Activated naive CD4-positive, alpha-beta T cell treated with anti-CD3 and anti-CD28 coated beads for 36 hours (primary cell): ENCODE results near the gene PPP1R12C. TPM values are rescaled to one million over a fixed set of nuclear protein-coding genes. Genes with fewer than 3 reads are reported as not detected.

ENCODE experiments used
- CTCF ChIA-PET: fragments of 350-600 bp; sonication (Branson Sonifier 250); formaldehyde crosslinking; loops from one replicate; lab custom pipeline; 2021; ENCODE audit warnings: antibody characterized with exemption; lab: Charles Lee
- DNase-seq: peaks from one replicate; pipeline ENCODE4 v3.0.0-alpha.2; 2020
- H3K27ac Mint-ChIP-seq: one replicate; pipeline ENCODE4 v1.8.0; 2021; ENCODE audit warnings: mild to moderate bottlenecking, mixed read lengths
- H3K27me3 Mint-ChIP-seq: one replicate; pipeline ENCODE4 v1.8.0; 2021; ENCODE audit warnings: low read depth, mixed read lengths
- H3K36me3 Mint-ChIP-seq: one replicate; pipeline ENCODE4 v1.8.0; 2021; ENCODE audit warnings: low read depth, mixed read lengths
- H3K4me1 Mint-ChIP-seq: one replicate; pipeline ENCODE4 v1.8.0; 2021; ENCODE audit warnings: low read depth, mixed read lengths
- H3K4me3 Mint-ChIP-seq: one replicate; pipeline ENCODE4 v1.8.0; 2021; ENCODE audit warnings: mild to moderate bottlenecking, moderate library complexity, mixed read lengths
- H3K9me3 Mint-ChIP-seq: one replicate; pipeline ENCODE4 v1.8.0; 2021; ENCODE audit warnings: mixed read lengths
- intact Hi-C: fragments of 100-400 bp; cut with micrococcal nuclease; formaldehyde crosslinking; loops from one replicate; pipeline ENCODE4 v1.15.1; 2023
- total RNA-seq, 2 experiments: library from RNA; stranded (reverse); gene quantifications; one replicate each; pipeline ENCODE4 v1.2.3, GENCODE V29; 2021

PPP1R12C gene
- total RNA-seq, 2 experiments from 2014 or later, result 41.2 to 42.1 TPM

- Mint-ChIP-seq H3K27me3 (no peaks in the 10 kb centered on the region), H3K4me3 (no peak overlapping the region), H3K36me3 (peaks cover 25% of the 10 kb centered on the region), H3K4me1 (peaks cover 20% of the 10 kb centered on the region), H3K9me3 (no peaks in the 10 kb centered on the region), H3K27ac (no peak overlapping the region)
- intact Hi-C loops, result no loop called here
- DNase-seq, result no peak
- CTCF ChIA-PET, result no interaction called here
Measured at GRCh38 chr19:55058781-55059610, 58.4 kb downstream of the PPP1R12C start.

- no peaks in the 10 kb centered on the region for H3K9me3 Mint-ChIP-seq
- no peak overlapping the region for H3K4me3 Mint-ChIP-seq
- H3K36me3 Mint-ChIP-seq, result peaks cover 32% of the 10 kb centered on the region
- intact Hi-C loops, result no loop called here
- CTCF ChIA-PET, result interaction anchor here (0.7 kb wide), 1 partner anchor 1063 kb away, joined by 4 read pairs; no protein-coding TSS in a partner anchor
- no peak for DNase-seq
- no peak overlapping the region for H3K27ac Mint-ChIP-seq
- H3K4me1 Mint-ChIP-seq, result peaks cover 15% of the 10 kb centered on the region
- no peaks in the 10 kb centered on the region for H3K27me3 Mint-ChIP-seq
Measured at GRCh38 chr19:55056827-55057226, 60.6 kb downstream of the PPP1R12C start.

DNA sequence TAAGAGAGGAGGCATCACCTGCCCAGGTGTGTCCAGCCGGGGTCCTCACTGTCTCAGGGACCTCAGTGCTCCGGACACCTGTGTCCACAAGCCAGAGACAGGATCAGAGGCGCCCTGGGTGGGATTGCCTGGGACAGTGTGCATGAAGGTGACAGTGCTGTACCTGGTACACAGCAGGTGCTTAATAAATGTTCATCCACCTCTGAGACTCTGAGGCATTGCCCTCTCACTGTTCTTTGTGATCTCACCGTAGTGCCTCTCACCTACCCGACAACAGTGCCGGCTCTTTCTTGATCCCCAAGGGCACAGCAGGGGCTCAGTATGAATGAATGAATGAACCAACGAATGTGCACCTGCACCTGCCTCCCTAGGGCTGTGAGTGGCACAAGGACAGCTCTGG, 63.7 kb downstream of the PPP1R12C start:
- Mint-ChIP-seq H3K36me3 (peaks cover 35% of the 10 kb centered on the region), H3K4me1 (peaks cover 2% of the 10 kb centered on the region), H3K27me3 (no peaks in the 10 kb centered on the region), H3K4me3 (no peak overlapping the region), H3K27ac (no peak overlapping the region), H3K9me3 (no peaks in the 10 kb centered on the region)
- no peak for DNase-seq
- CTCF ChIA-PET, result interaction anchor here (0.6 kb wide), 1 partner anchor 657 kb away, joined by 3 read pairs; no protein-coding TSS in a partner anchor
- intact Hi-C loops, result no loop called here

DNA sequence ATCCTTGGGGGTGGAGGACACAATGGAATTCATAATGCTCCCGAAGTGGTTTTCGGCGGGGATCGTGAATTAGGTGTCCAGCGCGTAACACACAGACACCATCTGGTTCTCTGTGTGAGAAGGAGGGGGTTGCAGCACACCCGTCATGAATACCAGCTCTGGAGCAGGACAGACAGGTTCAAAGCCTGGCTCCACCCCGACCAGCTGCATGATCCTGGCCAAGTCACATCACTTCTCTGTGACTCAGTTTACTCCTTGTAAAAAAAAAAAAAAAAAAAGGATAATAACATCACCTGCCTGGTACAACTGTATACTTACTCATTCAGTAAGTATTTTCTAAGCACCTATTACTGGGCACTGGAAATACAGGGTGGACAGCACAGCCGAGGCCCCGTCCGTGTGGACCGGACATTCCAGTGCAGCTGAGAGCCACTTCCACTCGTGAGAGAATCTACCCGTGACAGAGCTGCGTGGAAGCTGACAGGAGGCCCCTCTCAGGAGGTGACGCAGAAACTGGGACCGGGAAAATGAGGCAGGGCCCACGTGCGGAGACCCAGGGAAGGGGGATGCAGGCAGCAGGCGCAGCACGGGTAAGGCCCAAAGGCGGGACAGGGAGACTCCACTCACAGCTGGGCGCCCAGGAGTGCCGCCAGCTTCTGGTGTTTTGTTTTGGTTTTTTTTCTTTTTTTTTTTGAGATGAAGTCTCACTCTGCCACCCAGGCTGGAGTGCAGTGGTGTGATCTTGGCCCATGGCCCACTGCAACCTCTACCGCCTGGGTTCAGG, 66.5 kb downstream of the PPP1R12C start:
- no peaks in the 10 kb centered on the region for H3K27me3 Mint-ChIP-seq
- no peak overlapping the region for H3K27ac Mint-ChIP-seq
- H3K4me3 Mint-ChIP-seq, result no peak overlapping the region
- intact Hi-C loops, result no loop called here
- no peak for DNase-seq
- peaks cover 2% of the 10 kb centered on the region for H3K4me1 Mint-ChIP-seq
- CTCF ChIA-PET, result no interaction called here
- peaks cover 33% of the 10 kb centered on the region for H3K36me3 Mint-ChIP-seq
- no peaks in the 10 kb centered on the region for H3K9me3 Mint-ChIP-seq

DNA sequence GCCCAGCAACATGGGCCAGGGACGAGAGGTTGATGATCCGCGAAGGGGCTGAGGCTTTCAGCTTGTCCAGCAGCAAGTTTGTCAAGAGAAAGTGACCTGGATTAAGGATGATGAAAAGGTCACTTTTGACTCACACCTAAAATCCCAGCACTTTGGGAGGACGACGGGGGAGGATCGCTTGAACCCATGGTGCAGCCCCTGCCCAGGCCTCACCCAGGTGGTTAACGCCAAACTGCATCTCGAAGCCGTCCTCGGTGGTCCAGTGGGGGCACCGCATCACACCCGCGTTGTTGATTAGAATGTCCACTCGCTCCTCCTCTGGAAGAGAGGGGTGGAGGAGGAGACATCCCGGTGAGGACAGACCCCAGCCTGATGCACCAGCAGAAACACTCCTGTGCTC, 69.0 kb downstream of the PPP1R12C start:
- no peak for DNase-seq
- no peak overlapping the region for H3K4me3 Mint-ChIP-seq
- intact Hi-C loops, result no loop called here
- CTCF ChIA-PET, result no interaction called here
- H3K27me3 Mint-ChIP-seq, result no peaks in the 10 kb centered on the region
- H3K9me3 Mint-ChIP-seq, result no peaks in the 10 kb centered on the region
- H3K4me1 Mint-ChIP-seq, result no peaks in the 10 kb centered on the region
- H3K36me3 Mint-ChIP-seq, result peaks cover 31% of the 10 kb centered on the region
- no peak overlapping the region for H3K27ac Mint-ChIP-seq

GRCh38 chr19:55047951-55048350, 69.5 kb downstream of the PPP1R12C start:
- H3K36me3 Mint-ChIP-seq, result peaks cover 29% of the 10 kb centered on the region
- H3K9me3 Mint-ChIP-seq, result no peaks in the 10 kb centered on the region
- H3K27me3 Mint-ChIP-seq, result no peaks in the 10 kb centered on the region
- CTCF ChIA-PET, result no interaction called here
- no peak overlapping the region for H3K4me3 Mint-ChIP-seq
- intact Hi-C loops, result no loop called here
- DNase-seq, result no peak
- H3K27ac Mint-ChIP-seq, result no peak overlapping the region
- H3K4me1 Mint-ChIP-seq, result no peaks in the 10 kb centered on the region

GRCh38 chr19:55046975-55047622, 70.3 kb downstream of the PPP1R12C start:
- H3K9me3 Mint-ChIP-seq, result no peaks in the 10 kb centered on the region
- H3K4me3 Mint-ChIP-seq, result no peak overlapping the region
- intact Hi-C loops, result no loop called here
- peaks cover 30% of the 10 kb centered on the region for H3K36me3 Mint-ChIP-seq
- CTCF ChIA-PET, result no interaction called here
- H3K27me3 Mint-ChIP-seq, result no peaks in the 10 kb centered on the region
- no peak for DNase-seq
- peaks cover 8% of the 10 kb centered on the region for H3K4me1 Mint-ChIP-seq
- no peak overlapping the region for H3K27ac Mint-ChIP-seq

DNA sequence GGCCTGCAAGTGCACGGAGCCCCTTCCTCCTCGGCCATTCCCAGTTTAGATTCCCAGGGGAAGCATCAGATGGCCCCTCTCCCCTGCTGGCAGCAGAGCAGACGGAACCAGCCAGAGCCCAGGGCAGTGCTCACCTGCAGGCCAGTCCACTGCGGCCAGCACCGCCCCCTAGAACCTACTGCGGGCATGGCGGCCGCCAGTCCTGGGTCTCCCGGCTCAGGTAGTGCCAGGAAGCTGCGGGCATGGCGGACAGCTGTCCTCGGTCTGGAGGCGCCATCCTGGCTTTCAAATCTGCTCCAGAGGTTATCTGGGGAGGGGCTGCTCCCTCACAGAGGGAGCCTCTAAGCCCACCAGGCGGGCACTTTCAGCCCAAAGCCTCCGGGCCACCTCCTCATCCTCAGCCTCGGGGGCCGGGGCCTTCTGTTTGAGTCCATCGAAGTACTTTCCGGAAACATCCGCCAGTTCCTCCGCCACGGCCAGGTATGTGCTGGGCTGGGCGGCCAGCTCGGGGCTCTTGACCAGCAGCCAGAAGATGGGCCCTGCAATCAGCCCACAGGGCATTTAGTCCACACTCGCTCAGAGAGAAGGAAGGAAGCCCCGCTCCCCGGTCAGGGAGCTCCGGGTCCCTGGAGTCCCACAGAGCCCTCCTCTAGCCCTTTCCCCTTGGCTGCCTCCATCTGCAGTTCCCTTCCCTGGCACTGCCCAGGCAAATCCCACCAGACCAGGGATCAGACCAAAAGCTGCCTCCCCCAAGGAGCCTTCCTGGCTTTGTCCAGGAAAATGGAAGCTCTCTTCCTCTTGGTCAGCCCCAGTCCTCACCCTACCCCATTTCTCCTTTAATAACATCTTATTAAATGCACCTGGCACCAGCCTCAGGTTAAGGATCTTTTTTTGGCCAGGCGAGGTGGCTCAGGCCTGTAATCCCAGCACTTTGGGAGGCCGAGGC, 72.4 kb downstream of the PPP1R12C start:
- no peaks in the 10 kb centered on the region for H3K9me3 Mint-ChIP-seq
- H3K27me3 Mint-ChIP-seq, result no peaks in the 10 kb centered on the region
- intact Hi-C loops, result no loop called here
- no peak overlapping the region for H3K4me3 Mint-ChIP-seq
- H3K36me3 Mint-ChIP-seq, result peaks cover 24% of the 10 kb centered on the region
- CTCF ChIA-PET, result no interaction called here
- H3K27ac Mint-ChIP-seq, result no peak overlapping the region
- peaks cover 18% of the 10 kb centered on the region for H3K4me1 Mint-ChIP-seq
- no peak for DNase-seq

DNA sequence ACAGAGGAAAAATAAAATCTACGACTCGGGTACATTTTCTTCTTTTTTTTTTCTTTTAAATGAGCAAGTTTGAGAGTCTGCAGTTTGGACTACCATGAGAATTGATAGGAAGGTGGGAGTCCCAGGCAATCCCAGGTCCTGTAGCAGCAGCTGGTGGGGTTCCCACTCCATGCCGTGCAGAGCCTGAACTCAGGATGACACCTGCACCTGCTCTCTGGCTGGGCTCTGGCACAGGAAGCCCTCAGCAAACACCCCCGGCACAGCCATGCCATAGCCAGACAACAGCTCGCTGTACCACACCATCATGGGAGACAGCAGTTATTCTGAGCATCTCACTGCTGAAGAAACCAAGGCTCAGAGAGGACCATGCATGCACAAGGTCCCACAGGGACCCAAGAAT, 73.2 kb downstream of the PPP1R12C start:
- intact Hi-C loops, result no loop called here
- no peaks in the 10 kb centered on the region for H3K27me3 Mint-ChIP-seq
- H3K36me3 Mint-ChIP-seq, result peaks cover 26% of the 10 kb centered on the region
- CTCF ChIA-PET, result no interaction called here
- no peaks in the 10 kb centered on the region for H3K9me3 Mint-ChIP-seq
- DNase-seq, result no peak
- peak overlapping the region; percentile 30 for H3K27ac Mint-ChIP-seq
- H3K4me3 Mint-ChIP-seq, result no peak overlapping the region
- H3K4me1 Mint-ChIP-seq, result peaks cover 20% of the 10 kb centered on the region

GRCh38 chr19:55042688-55043087, 74.7 kb downstream of the PPP1R12C start:
- H3K27ac Mint-ChIP-seq, result peak overlapping the region; percentile 65
- no peaks in the 10 kb centered on the region for H3K27me3 Mint-ChIP-seq
- H3K4me1 Mint-ChIP-seq, result peaks cover 20% of the 10 kb centered on the region
- peaks cover 16% of the 10 kb centered on the region for H3K36me3 Mint-ChIP-seq
- H3K4me3 Mint-ChIP-seq, result no peak overlapping the region
- CTCF ChIA-PET, result no interaction called here
- intact Hi-C loops, result no loop called here
- DNase-seq, result no peak
- H3K9me3 Mint-ChIP-seq, result no peaks in the 10 kb centered on the region

GRCh38 chr19:55042344-55042678, 75.1 kb downstream of the PPP1R12C start:
- intact Hi-C loops, result no loop called here
- CTCF ChIA-PET, result no interaction called here
- Mint-ChIP-seq H3K36me3 (peaks cover 14% of the 10 kb centered on the region), H3K4me1 (peaks cover 20% of the 10 kb centered on the region), H3K4me3 (peak overlapping the region; percentile 35), H3K9me3 (no peaks in the 10 kb centered on the region), H3K27me3 (no peaks in the 10 kb centered on the region), H3K27ac (peak overlapping the region; percentile 65)
- DNase-seq, result no peak
